Measurements from ENCODE around the gene DMRTC1.
"Not testable (repeated sequence)": the region's sequence is repeated elsewhere in the genome, so short reads cannot be mapped to it uniquely, and the experiment has no call there.

The DMRTC1 gene, protein sequence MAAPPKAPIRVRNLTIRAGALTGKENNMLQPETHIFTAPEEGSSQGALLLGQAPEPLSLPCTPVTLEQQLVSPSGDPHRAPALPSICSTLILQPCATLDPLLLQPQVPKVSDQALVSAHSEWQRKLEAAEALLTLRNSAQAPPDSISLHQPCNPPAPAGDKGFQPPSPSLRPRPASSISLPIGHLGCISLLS

DNA sequence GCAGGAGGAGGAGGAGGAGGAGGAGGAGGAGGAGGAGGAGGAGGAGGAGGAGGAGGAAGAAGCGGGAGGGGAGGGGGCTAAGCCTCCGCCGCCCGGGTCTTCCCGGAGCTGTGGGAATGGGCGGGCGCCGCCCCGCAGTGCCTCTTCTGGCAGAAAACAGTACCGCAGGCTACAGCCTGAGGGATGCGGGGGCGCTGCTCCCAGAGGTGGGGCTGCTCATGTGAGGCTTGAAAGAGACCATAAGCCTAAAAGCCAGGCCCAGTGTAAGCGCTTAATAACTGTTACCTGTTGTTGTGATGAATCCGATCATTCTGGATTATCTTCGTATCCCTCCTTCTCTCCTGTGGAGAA, at the start of gene DMRTC1:
TSS of gene DMRTC1 (minus strand) at position 19 of the 351 bp plus-strand sequence. CDS start 68,143 bp downstream, outside the sequence.
- not testable (repeated sequence) for DNase-seq

DNA sequence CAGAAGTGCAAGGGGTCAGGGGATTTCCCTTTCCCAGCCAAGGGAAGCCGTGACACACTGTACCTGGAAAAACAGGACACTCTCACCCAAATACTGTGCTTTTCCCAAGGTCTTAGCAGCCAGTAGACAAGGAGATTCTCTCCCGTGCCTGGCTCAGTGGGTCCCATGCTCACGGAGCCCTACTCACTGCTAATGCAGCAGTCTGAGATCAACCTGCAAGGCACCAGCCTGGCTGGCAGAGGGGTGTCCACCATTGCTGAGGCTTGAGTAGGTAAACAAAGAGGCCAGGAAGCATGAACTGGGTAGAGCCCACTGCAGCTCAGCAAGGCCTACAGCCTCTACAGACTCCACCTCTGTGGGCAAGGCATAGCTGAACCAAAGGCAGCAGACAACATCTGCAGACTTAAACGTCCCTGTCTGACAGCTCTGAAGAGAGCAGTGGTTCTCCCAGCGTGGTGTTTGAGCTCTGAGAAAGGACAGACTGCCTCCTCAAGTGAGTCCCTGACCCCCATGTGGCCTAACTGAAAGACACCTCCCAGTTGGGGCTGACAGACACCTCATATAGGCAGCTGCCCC, 37.3 kb upstream of the DMRTC1 start:
- DNase-seq = not testable (repeated sequence)

DNA sequence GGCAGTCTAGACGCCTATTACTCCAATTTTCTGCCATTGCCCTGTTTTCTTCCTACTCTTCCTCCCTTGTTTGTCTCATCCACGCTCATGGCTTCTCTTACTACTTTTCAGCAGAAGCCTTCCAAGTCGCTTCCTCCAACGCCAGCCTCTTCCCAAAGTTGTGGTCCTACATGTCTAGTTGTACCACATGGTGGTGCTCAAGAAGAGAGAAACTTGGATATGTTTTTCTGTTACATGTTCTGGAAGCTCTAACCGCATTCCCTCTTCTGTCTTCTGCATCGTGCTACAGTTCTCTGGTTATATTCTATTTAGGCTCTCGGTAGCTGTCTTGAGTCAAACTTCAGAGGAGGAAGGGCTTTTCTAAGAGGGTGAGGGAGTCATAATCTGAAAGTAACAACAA, 31.2 kb upstream of the DMRTC1 start:
- not testable (repeated sequence) for DNase-seq

DNA sequence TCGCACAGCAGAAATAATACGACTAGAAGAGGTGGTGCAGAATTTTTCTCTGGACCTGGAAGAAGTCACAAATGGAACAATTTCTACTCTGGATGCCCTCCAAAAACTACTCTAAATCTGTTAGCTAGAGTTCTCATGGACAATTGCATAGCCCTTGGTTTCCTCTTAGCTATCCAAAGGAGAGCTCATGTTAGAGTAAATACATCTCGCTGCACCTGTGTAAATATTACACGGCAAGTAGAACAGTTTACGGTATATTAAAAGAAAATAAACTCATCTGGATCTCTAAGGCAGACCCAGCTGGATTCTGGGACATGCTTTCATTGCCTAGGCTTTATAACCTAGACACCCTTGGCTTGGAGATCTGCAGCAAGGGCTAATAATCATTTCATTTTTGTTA, 28.2 kb upstream of the DMRTC1 start:
- DNase-seq = not testable (repeated sequence)

DNA sequence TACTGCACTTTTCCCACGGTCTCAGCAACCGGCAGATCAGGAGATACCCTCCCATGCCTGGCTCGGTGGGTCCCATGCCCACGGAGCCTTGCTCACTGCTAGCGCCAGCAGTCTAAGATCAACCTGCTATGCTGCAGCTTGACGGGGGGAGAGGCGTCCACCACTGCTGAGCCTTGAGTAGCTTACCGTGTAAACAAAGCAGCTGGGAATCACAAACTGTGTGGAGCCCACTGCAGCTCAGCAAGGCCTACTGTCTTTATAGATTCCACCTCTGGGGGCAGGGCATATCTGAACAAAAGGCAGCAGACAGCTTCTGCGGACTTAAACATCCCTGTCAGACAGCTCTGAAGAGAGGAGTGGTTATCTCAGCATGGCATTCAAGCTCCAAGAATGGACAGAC, 16.3 kb upstream of the DMRTC1 start:
- not testable (repeated sequence) for DNase-seq

DNA sequence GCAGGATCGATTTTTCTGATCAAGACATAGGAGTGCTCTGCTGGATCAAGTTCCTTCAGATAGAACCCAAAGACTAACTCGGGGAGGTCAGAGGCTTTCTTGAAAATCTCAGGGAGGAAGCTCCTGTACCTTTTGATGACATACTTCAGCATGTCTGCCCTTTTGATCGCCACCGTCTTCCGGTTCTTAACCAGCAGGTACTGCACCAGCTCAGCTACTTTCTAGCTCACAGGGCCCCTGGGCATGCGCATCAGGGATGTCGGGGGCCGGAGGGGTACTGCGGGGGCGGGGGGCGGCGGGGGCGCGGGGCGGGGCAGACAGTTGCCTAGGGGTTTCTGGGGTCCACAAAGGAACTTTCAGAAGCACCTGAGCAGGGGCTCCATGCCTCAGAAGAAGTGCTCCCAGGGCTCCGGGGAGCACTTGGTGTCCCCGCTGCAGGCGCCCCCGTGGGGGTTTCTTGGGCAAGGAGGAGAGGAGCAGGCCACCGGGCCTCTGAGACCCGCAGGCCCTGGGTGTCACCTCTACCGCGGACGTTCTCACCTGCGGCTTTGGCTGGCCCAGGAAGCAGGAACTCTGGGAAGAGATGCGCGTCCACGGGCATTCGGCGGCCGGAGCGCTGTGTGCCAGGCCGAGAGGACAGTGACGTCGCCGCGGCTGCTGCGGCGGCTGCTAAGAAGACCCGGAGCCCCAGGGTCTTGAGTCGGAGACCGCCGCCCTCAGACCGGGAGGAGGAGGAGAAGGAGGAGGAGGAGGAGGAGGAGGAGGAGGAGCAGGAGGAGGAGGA, 410 bp downstream of the DMRTC1 start:
- not testable (repeated sequence) for DNase-seq

DNA sequence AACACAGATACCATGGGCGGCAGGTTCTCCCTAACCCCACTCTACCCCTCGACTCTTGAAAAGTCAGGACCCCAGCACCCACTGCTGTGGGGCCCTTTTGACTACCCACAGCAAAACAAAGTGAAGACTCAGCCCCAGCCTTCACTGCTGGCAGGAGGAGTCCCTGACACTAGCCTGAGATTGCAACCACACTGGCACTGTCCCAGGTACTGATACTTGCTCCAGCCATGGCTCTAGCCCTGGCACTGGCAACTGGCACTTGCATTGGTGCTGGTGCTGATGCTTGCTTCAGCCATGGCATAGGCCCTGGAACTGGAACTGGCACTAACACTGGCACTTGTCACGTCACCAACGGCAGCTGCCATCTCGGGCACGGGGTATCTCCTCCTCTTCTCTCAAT, 1.4 kb downstream of the DMRTC1 start:
- not testable (repeated sequence) for DNase-seq

DNA sequence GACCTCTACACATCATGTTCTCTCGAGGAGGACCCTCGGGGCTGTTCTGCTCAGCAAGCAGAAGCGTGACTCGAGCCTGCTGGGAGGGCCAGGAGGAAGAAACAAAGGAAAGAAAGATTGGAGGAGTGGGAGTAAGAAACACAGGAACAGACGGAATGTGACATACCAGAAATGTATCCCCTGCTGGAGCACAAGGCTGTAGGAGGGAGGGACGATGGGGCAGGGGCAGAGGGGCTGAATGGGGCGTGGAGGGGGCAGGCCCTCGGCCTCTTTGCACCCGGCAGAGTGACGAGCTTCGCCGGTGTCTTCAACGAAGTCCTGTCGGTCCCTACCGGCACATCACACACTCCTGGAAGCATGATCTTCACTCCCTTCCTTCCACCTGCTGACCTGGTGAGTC, 5.7 kb downstream of the DMRTC1 start, which contains the start of gene FAM236A:
TSS of gene FAM236A (plus strand) at position 301 of the 400 bp plus-strand sequence. CDS start at position 358, 57 bp downstream.
- not testable (repeated sequence) for DNase-seq

DNA sequence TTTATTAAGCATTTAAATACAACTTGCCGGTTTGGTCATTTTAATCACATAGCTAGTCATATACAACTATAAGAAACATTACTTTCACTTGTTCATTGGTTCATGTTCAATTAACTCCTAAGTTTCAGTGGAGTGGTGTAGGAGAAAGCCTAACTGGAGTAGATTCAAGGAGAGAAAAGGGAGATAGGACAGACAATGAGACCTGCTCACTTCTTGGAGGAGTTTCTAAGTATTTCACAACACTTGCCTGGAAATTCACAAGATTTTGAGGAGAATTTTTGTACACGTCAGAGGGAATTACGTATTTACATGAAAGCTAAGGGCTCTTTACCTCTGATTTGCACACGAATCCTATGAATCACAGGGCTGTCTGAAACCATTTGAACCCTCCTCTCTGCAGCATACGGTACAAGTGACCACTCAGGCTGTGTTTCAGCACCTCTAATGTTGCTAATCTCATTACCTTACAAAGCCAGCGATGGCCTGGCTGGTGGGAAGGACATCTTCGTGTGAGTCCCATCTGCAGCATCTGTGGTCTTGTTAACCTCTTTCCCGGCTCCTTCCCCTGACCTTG, 6.7 kb downstream of the DMRTC1 start:
- not testable (repeated sequence) for DNase-seq

DNA sequence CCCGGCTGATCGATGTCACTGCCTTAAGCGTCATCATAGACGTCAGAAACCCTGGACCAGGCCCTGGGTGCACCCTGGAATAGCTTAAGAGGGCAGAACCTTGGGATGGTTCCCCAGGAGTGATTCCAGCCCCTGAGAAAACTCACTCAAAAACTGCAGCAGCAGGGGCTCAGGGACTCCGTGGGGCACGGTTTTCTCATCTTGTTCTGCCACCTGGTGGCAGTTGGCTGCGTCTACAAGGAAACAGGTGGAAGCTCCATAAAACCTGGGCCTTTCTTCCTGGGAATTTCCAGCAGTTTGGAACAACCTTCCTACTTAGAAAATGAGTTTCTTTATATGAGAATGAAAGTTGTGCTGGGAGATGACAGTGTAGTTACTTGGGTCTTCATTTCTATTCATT, 7.2 kb downstream of the DMRTC1 start:
- not testable (repeated sequence) for DNase-seq

DNA sequence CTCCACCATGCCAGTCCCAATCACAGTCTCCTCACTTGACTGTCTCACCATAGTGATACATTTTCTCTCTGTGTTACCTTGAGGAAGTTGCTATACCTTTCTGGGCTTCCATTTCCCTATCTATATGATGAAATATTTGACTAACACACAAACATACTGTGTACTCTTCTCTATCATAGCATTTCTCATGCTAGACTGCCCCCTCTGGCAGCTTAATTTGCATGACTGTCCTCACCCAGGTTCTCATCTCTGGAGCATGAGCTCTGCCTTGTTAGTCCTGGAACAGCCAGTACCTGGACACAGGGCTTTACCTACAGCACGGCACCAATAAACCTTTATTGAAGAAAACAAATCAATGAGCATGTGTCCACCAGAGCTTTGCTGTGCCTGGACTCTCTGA, 11.4 kb downstream of the DMRTC1 start:
- not testable (repeated sequence) for DNase-seq

DNA sequence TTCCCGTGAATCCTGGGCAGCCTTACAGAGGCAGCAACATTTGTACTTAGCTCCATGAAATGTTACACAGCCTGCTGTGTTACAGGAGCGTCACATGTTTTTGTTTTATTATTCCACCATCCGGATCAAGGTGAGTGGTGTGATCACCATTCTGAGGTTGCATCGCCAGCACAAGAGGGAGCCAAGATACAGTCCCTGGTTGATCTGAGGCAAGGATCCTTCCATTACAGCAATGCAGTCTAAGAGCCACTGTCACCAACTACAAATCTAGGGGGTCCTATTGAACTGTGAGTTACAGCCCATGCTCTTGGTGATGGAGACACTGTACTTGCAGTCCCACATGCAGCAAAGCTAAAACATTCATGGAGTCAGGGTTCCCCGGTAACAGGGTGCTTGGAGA, 27.5 kb downstream of the DMRTC1 start:
- not testable (repeated sequence) for DNase-seq

DNA sequence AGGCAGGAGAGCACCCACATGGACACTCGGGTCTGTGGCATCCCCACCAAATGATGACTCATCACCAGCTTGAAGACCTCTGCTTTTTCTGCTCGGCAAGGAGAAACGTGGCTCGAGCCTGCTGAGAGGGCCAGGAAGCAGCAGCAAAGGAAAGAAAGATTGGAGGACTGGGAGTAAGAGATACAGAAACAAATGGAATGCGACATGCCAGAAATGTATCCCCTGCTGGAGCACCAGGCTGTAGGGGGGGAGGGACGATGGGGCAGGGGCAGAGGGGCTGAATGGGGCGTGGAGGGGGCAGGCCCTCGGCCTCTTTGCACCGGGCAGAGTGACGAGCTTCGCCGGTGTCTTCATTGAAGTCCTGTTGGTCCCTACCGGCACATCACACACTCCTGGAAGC, 31.3 kb downstream of the DMRTC1 start, which contains the start of gene FAM236C:
TSS of gene FAM236C (plus strand) at position 301 of the 400 bp plus-strand sequence. CDS start 100 bp downstream, outside the sequence.
- DNase-seq = not testable (repeated sequence)

DNA sequence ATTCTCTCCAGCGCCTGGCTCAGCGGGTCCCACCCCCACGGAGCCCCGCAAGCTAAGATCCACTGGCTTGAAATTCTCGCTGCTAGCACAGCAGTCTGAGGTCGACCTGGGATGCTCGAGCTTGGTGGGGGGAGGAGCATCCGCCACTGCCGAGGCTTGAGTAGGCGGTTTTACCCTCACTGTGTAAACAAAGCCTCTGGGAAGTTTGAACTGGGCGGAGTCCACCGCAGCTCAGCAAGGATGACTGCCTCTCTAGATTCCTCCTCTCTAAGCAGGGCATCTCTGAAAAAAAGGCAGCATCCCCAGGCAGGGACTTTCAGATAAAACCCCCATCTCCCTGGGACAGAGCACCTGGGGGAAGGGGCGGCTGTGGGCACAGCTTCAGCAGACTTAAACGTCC, 53.9 kb downstream of the DMRTC1 start:
- not testable (repeated sequence) for DNase-seq

DNA sequence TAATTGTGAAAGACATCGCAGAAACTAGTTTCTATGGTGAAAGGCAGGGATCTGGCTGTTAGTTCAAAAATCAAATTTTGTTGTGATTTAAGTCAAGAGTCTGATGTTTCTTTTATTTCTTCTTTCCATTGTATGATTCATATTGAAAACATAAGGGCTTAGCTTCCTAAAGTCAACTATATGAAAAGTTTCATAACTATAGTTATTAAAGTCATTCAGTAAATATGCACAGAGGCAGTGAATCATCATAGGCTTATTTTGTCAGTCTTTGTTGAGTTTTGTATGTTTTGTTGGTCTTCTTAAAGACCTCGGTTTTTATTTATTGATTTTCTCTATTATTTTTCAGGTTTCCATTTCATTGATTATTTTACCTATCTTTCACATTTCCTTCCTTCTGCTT, 60.7 kb downstream of the DMRTC1 start:
- not testable (repeated sequence) for DNase-seq

DNA sequence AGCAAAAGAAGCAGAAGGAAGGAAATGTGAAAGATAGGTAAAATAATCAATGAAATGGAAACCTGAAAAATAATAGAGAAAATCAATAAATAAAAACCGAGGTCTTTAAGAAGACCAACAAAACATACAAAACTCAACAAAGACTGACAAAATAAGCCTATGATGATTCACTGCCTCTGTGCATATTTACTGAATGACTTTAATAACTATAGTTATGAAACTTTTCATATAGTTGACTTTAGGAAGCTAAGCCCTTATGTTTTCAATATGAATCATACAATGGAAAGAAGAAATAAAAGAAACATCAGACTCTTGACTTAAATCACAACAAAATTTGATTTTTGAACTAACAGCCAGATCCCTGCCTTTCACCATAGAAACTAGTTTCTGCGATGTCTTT, 106.1 kb downstream of the DMRTC1 start:
- DNase-seq = not testable (repeated sequence)

DNA sequence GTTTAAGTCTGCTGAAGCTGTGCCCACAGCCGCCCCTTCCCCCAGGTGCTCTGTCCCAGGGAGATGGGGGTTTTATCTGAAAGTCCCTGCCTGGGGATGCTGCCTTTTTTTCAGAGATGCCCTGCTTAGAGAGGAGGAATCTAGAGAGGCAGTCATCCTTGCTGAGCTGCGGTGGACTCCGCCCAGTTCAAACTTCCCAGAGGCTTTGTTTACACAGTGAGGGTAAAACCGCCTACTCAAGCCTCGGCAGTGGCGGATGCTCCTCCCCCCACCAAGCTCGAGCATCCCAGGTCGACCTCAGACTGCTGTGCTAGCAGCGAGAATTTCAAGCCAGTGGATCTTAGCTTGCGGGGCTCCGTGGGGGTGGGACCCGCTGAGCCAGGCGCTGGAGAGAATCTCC, 112.9 kb downstream of the DMRTC1 start:
- not testable (repeated sequence) for DNase-seq

Data from stimulated activated CD4-positive, alpha-beta T cell treated with anti-CD3 and anti-CD28 coated beads, Interleukin-4, amount 100 ng/mL, for 1 hour (primary cell).